ENCODE measurements around the gene NDUFS3.

DNA sequence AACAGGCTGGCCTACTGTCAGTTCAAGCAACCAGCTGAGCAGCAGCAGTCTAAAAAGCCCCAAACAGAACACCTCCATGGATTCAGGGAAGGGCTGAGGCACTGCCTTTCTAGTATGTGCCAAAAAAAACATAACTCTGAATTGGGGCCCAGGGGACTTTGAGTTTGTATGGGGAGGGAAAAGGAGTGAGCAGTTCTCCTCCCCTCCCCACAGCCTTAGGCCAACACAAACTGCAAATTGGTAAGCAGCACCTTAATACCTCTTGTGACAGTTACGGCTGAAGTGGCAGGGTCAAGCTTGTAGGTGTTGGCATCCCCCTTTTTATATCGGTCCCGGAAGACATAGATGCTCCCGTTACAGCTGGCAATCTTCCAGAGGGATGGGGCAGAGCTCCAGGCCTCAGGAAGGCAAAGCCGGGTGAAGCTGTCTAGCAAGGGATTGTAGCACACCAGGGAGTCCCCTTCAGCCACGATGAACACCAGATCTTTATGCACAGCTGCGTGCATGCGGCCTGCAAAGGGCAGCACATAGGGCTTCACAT, 6.1 kb upstream of the NDUFS3 start:
- TF ChIP-seq, protein P1, sequence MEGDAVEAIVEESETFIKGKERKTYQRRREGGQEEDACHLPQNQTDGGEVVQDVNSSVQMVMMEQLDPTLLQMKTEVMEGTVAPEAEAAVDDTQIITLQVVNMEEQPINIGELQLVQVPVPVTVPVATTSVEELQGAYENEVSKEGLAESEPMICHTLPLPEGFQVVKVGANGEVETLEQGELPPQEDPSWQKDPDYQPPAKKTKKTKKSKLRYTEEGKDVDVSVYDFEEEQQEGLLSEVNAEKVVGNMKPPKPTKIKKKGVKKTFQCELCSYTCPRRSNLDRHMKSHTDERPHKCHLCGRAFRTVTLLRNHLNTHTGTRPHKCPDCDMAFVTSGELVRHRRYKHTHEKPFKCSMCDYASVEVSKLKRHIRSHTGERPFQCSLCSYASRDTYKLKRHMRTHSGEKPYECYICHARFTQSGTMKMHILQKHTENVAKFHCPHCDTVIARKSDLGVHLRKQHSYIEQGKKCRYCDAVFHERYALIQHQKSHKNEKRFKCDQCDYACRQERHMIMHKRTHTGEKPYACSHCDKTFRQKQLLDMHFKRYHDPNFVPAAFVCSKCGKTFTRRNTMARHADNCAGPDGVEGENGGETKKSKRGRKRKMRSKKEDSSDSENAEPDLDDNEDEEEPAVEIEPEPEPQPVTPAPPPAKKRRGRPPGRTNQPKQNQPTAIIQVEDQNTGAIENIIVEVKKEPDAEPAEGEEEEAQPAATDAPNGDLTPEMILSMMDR (conservative IDR thresholded peaks at IDR 0.05): no peak
- no peak for TF ChIP-seq EZH2 (IDR thresholded peaks at IDR 0.05; ENCODE audit: low read depth)
